CD14-positive monocyte (primary cell): ENCODE measurements around the gene SOCS1. TPM values are rescaled to one million over a fixed set of nuclear protein-coding genes. Genes with fewer than 3 reads are reported as not detected.

Experiments
- DNase-seq, 3 donors: peaks; one replicate each; pipeline ENCODE4 v3.0.0-alpha.2; 2011 to 2022
- H2AFZ ChIP-seq: 2 replicates; pipeline ENCODE4 v1.6.0; 2012; ENCODE audit warnings: mild to moderate bottlenecking, low read depth, low read length, inconsistent platforms; ENCODE audit not compliant: insufficient read depth, poor library complexity, severe bottlenecking
- H3K27ac ChIP-seq, 2 donors: 1 replicate in 1 of 2; 2 replicates in 1 of 2; pipeline ENCODE4 v1.5.1; 2012 to 2013; ENCODE audit warnings: low read length in 2 of 2, control low read depth in 1 of 2, inconsistent platforms in 1 of 2, low read depth in 1 of 2, mild to moderate bottlenecking in 1 of 2
- H3K27me3 ChIP-seq, 2 donors: one replicate each; pipeline versions ENCODE4 v1.6.0 to v1.6.1; 2011 to 2013; ENCODE audit warnings: low read length in 2 of 2; ENCODE audit not compliant: control insufficient read depth in 2 of 2, insufficient read depth in 2 of 2
- H3K36me3 ChIP-seq, 2 donors: replicated peaks in 1 of 2; 1 replicate in 1 of 2; 2 replicates in 1 of 2; pipeline versions ENCODE4 v1.5.1 to v1.6.1; 2012 to 2013; ENCODE audit warnings: low read length in 2 of 2, control low read depth in 1 of 2, inconsistent platforms in 1 of 2, mild to moderate bottlenecking in 1 of 2; ENCODE audit not compliant: insufficient read depth in 2 of 2, control insufficient read depth in 1 of 2
- H3K4me1 ChIP-seq, 2 donors: 1 replicate in 1 of 2; 2 replicates in 1 of 2; pipeline versions ENCODE4 v1.5.1 to v1.6.1; 2012 to 2013; ENCODE audit warnings: low read length in 2 of 2, control low read depth in 1 of 2, inconsistent platforms in 1 of 2, mild to moderate bottlenecking in 1 of 2, moderate library complexity in 1 of 2; ENCODE audit not compliant: insufficient read depth in 2 of 2, control insufficient read depth in 1 of 2
- H3K4me2 ChIP-seq: replicated peaks from 2 replicates; pipeline ENCODE3; 2012; ENCODE audit warnings: low read length, moderate library complexity, mild to moderate bottlenecking; ENCODE audit not compliant: poor library complexity, severe bottlenecking; ENCODE audit errors: extremely low read depth
- H3K4me3 ChIP-seq, 3 experiments: fragments of 200-600 bp in 1 of 3; sonication (generic) in 1 of 3; replicated peaks in 1 of 3; 1 replicate in 2 of 3; 2 replicates in 1 of 3; pipeline ENCODE4 v1.5.1; 2011 to 2013; ENCODE audit warnings: low read length in 3 of 3, mild to moderate bottlenecking in 3 of 3, control low read depth in 2 of 3, low read depth in 2 of 3, inconsistent platforms in 1 of 3, moderate library complexity in 1 of 3
- H3K79me2 ChIP-seq: 2 replicates; pipeline ENCODE4 v1.6.0; 2012; ENCODE audit warnings: mild to moderate bottlenecking, control low read depth, inconsistent platforms, low read length, moderate library complexity; ENCODE audit not compliant: insufficient read depth
- H3K9ac ChIP-seq: 2 replicates; pipeline ENCODE4 v1.6.0; 2017; ENCODE audit warnings: low read length, mild to moderate bottlenecking; ENCODE audit not compliant: insufficient read depth, poor library complexity, severe bottlenecking
- H3K9me3 ChIP-seq, 2 donors: replicated peaks in 1 of 2; 1 replicate in 1 of 2; 2 replicates in 1 of 2; pipeline versions ENCODE4 v1.5.1 to v1.6.1; 2012 to 2013; ENCODE audit warnings: low read length in 2 of 2, control low read depth in 1 of 2; ENCODE audit not compliant: control insufficient read depth in 1 of 2, insufficient read depth in 1 of 2
- H4K20me1 ChIP-seq: 2 replicates; pipeline ENCODE4 v1.6.0; 2012; ENCODE audit warnings: mild to moderate bottlenecking, low read length, control low read depth, moderate library complexity; ENCODE audit not compliant: insufficient read depth
- H3K27ac Mint-ChIP-seq, 7 donors: one replicate each; pipeline ENCODE4 v1.8.0; 2020; ENCODE audit warnings: mild to moderate bottlenecking in 7 of 7, mixed read lengths in 7 of 7, moderate library complexity in 6 of 7, inconsistent platforms in 2 of 7
- H3K27me3 Mint-ChIP-seq, 3 donors: one replicate each; pipeline ENCODE4 v1.8.0; 2021 to 2022; ENCODE audit warnings: low read depth in 3 of 3, mild to moderate bottlenecking in 3 of 3, mixed read lengths in 3 of 3, moderate library complexity in 3 of 3, inconsistent platforms in 1 of 3
- H3K36me3 Mint-ChIP-seq, 2 donors: one replicate each; pipeline ENCODE4 v1.8.0; 2020; ENCODE audit warnings: mixed read lengths in 2 of 2, inconsistent platforms in 1 of 2, mild to moderate bottlenecking in 1 of 2
- H3K4me1 Mint-ChIP-seq: one replicate; pipeline ENCODE4 v1.8.0; 2020; ENCODE audit warnings: mild to moderate bottlenecking, mixed read lengths
- H3K4me3 Mint-ChIP-seq, 2 donors: one replicate each; pipeline ENCODE4 v1.8.0; 2020; ENCODE audit warnings: mild to moderate bottlenecking in 2 of 2, mixed read lengths in 2 of 2, moderate library complexity in 1 of 2
- H3K9me3 Mint-ChIP-seq, 7 donors: one replicate each; pipeline ENCODE4 v1.8.0; 2020 to 2022; ENCODE audit warnings: mixed read lengths in 7 of 7, mild to moderate bottlenecking in 6 of 7, moderate library complexity in 6 of 7, inconsistent platforms in 2 of 7
- WGBS: methylation state at CpG from one replicate; pipeline ENCODE4 v1.1.5; 2013; ENCODE audit warnings: missing lambda C conversion rate; ENCODE audit not compliant: insufficient coverage; 5-methylcytosine and 5-hydroxymethylcytosine counted together
- intact Hi-C, 2 donors: fragments of 100-400 bp; cut with micrococcal nuclease; formaldehyde crosslinking; loops; one replicate each; pipeline versions ENCODE4 v1.15.0 to v1.15.1; 2023
- polyA plus RNA-seq, 3 donors: library from polyadenylated mRNA; depleted of rRNA in 1 of 3; unstranded in 2 of 3; stranded (reverse) in 1 of 3; fragments of 300-500 nt in 2 of 3; fragments of >200 nt in 1 of 3; fragmentation: Illumina TruSeq in 2 of 3; gene quantifications; 1 replicate in 2 of 3; 2 replicates in 1 of 3; pipeline ENCODE4 v1.2.3, GENCODE V29; 2012 to 2021
- TF ChIP-seq, protein P1 (sequence below): fragments of 200-600 bp; IDR thresholded peaks from one replicate; pipeline ENCODE4 v1.8.0; 2022; ENCODE audit warnings: antibody characterized with exemption, mild to moderate bottlenecking

The SOCS1 gene
- polyA plus RNA-seq, 3 donors: 0.13 to 2.3 (median 0.35) TPM

DNA sequence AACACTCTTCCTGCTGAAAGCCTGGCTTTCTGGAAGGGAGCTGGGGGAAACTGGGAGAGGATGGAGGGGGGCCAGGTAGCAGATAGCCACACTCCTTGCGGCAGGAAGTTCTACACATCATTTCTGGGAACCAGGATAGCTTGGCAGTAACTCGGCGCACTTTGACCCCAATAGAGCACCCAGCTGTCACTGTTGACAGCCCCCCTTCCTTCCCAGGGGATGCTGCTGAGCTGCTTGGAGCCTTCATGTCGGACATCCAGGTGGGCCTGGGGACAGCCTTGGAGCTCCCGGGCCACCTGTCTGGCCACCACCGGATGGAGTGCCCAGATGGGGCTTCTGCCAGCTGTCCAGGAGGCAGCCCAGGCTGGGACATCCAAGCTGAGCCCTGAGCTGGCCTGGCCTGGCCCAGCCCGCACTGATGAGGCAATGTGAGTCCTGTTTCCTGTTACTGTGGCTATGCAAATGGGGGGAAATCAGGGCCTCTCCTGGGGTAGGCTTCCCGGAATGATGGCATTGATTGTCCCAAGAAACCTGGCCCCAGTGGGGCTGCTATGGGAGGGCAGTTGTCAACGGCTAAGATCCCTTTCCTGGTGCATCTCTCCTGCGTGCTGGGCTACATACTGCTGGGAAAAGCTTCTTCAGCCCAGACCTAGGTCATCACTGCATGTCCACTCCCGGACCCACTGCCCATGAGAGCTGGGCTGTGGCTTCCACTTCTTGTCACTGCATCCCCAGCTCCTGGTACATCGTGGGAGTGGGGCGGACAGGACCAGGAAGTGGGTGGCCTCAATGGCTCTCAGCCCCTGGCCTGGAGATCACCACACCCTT lies 50.0 kb downstream of the SOCS1 start:
- H3K36me3 Mint-ChIP-seq: peaks cover 4 to 7% of the 10 kb centered on the region in 2 donors
- H3K4me1 Mint-ChIP-seq: peaks cover 85% of the 10 kb centered on the region
- Histone ChIP-seq H3K4me1 (peaks cover 84 to 87% of the 10 kb centered on the region in 2 donors), H3K9ac (peak overlapping the region; percentile 28), H3K9me3 (peaks cover 0 to 8% of the 10 kb centered on the region in 2 donors), H3K79me2 (no peaks in the 10 kb centered on the region), H3K27ac (peak overlapping the region; percentile 28 to 43), H3K27me3 (no peaks in the 10 kb centered on the region), H3K4me3 (peak overlapping the region in 1 of 3 experiments; percentile 45), H2AFZ (no peak overlapping the region), H3K36me3 (no peaks in the 10 kb centered on the region), H4K20me1 (no peaks in the 10 kb centered on the region), H3K4me2 (peak overlapping the region; percentile 45)
- H3K9me3 Mint-ChIP-seq: peaks cover 5 to 11% (median 7%) of the 10 kb centered on the region in 7 donors
- WGBS: 21% methylated on average over 11 of the region's 13 CpGs
- peak; percentile 54 to 86 (median 72) for DNase-seq
- H3K27me3 Mint-ChIP-seq: peaks cover 1 to 4% (median 4%) of the 10 kb centered on the region in 3 donors
- peak overlapping the region in 1 of 2 donors; percentile 65 for H3K4me3 Mint-ChIP-seq
- intact Hi-C loops: loop anchor here in 1 of 2 donors (10.0 kb wide), 1 partner anchor 49 kb away; the partner anchor contains the start of gene SOCS1
- TF ChIP-seq, protein P1, sequence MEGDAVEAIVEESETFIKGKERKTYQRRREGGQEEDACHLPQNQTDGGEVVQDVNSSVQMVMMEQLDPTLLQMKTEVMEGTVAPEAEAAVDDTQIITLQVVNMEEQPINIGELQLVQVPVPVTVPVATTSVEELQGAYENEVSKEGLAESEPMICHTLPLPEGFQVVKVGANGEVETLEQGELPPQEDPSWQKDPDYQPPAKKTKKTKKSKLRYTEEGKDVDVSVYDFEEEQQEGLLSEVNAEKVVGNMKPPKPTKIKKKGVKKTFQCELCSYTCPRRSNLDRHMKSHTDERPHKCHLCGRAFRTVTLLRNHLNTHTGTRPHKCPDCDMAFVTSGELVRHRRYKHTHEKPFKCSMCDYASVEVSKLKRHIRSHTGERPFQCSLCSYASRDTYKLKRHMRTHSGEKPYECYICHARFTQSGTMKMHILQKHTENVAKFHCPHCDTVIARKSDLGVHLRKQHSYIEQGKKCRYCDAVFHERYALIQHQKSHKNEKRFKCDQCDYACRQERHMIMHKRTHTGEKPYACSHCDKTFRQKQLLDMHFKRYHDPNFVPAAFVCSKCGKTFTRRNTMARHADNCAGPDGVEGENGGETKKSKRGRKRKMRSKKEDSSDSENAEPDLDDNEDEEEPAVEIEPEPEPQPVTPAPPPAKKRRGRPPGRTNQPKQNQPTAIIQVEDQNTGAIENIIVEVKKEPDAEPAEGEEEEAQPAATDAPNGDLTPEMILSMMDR: no peak
- H3K27ac Mint-ChIP-seq: peak overlapping the region in 5 of 7 donors; percentile 15 to 81 (median 52)

DNA sequence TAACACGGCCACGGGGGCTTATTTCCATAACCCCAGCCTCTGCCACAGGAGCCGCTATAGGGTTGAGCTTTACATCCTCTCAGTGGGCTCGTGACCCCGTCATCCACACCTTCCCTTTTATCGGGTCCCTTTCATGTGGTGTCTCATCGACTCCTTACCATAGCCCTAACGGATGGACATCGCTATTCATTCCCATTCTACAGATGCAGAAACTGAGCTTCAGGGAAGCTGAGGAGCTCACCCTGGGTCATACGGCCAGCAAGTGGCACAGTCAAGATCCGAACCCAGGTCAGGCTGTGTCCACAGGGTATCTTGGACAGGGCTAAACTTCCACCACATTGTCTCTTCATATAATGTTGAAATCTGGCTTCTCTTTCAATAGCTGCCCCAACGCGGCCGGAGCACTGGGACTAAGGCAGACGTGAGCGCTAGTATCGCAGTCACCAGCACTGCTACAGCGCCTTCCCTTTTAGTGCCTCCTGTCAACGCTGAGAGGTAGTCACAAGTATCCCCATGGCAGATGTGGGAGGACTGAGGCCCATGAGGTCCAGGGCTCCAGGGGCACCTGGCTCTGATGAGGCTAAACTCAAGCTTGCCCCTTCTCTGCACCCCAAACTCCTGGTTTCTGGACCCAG lies 50.8 kb downstream of the SOCS1 start:
- H3K36me3 ChIP-seq: no peaks in the 10 kb centered on the region
- H3K27ac ChIP-seq: peak overlapping the region in 1 of 2 donors; percentile 43
- no peaks in the 10 kb centered on the region for H3K27me3 ChIP-seq
- peak overlapping the region in 1 of 3 experiments; percentile 45 for H3K4me3 ChIP-seq
- H3K9me3 ChIP-seq: peaks cover 0 to 8% of the 10 kb centered on the region in 2 donors
- TF ChIP-seq, protein P1: no peak
- Mint-ChIP-seq H3K4me3 (no peak overlapping the region), H3K36me3 (peaks cover 4 to 7% of the 10 kb centered on the region in 2 donors), H3K9me3 (peaks cover 5 to 10% (median 7%) of the 10 kb centered on the region in 7 donors), H3K27ac (peak overlapping the region in 4 of 7 donors; percentile 45 to 74 (median 57)), H3K27me3 (peaks cover 0 to 4% (median 3%) of the 10 kb centered on the region in 3 donors), H3K4me1 (peaks cover 85% of the 10 kb centered on the region)
- H3K79me2 ChIP-seq: no peaks in the 10 kb centered on the region
- WGBS: 62% methylated on average over 17 of the region's 19 CpGs
- H3K4me1 ChIP-seq: peaks cover 79 to 86% of the 10 kb centered on the region in 2 donors
- H3K4me2 ChIP-seq: no peak overlapping the region
- H4K20me1 ChIP-seq: no peaks in the 10 kb centered on the region
- intact Hi-C loops: loop anchor here in 1 of 2 donors (10.0 kb wide), 1 partner anchor 50 kb away; the partner anchor contains the start of gene SOCS1
- H2AFZ ChIP-seq: no peak overlapping the region
- H3K9ac ChIP-seq: peak overlapping the region; percentile 28
- DNase-seq: peak in 1 of 3 donors; percentile 36
